Right lobe of liver (tissue), 4 donors: ENCODE measurements around the gene ARSB.

ENCODE experiments used
- POLR2A ChIP-seq: fragments of 450-650 bp; IDR thresholded peaks from one replicate; pipeline ENCODE4 v1.6.1; 2017; ENCODE audit warnings: antibody characterized with exemption, mild to moderate bottlenecking
- TF ChIP-seq, protein P1 (sequence below), 4 donors: fragments of 200-600 bp in 3 of 4; fragments of 450-650 bp in 1 of 4; IDR thresholded peaks; one replicate each; pipeline versions ENCODE4 v1.5.1 to v1.8.0; 2016 to 2022; ENCODE audit warnings: antibody characterized with exemption in 4 of 4, mild to moderate bottlenecking in 2 of 4
- donor health status: DM: no; HTN: no; CAD: no.
- donor health status: DM: no; HTN: no; CAD: no.
- donor health status: DM: no; HTN: yes; CAD: no.

- TF ChIP-seq, protein P1, sequence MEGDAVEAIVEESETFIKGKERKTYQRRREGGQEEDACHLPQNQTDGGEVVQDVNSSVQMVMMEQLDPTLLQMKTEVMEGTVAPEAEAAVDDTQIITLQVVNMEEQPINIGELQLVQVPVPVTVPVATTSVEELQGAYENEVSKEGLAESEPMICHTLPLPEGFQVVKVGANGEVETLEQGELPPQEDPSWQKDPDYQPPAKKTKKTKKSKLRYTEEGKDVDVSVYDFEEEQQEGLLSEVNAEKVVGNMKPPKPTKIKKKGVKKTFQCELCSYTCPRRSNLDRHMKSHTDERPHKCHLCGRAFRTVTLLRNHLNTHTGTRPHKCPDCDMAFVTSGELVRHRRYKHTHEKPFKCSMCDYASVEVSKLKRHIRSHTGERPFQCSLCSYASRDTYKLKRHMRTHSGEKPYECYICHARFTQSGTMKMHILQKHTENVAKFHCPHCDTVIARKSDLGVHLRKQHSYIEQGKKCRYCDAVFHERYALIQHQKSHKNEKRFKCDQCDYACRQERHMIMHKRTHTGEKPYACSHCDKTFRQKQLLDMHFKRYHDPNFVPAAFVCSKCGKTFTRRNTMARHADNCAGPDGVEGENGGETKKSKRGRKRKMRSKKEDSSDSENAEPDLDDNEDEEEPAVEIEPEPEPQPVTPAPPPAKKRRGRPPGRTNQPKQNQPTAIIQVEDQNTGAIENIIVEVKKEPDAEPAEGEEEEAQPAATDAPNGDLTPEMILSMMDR (IDR thresholded peaks at IDR 0.05), result peak; percentile 86 to 98 (median 96)
- no peak for TF ChIP-seq POLR2A
Observed at GRCh38 chr5:79025054-79025472, 40.0 kb upstream of the ARSB start.
